Psoas muscle (tissue), 8 donors: ENCODE data around the gene ETS1. TPM values are rescaled to one million over a fixed set of nuclear protein-coding genes. Genes with fewer than 3 reads are reported as not detected.
A peak's percentile ranks its signal among the peaks of the same experiment; 100 is the strongest.

Source experiments
- ATAC-seq, 4 donors: fragments of 200-7000 bp; cut with Tn5 transposase; one replicate each; pipeline ENCODE4 v1.9.1; 2020; ENCODE audit warnings: moderate library complexity in 3 of 4, mild to moderate bottlenecking in 2 of 4
- DNase-seq, 2 donors: peaks; one replicate each; pipeline ENCODE4 v3.0.0-alpha.2; 2020
- H3K27ac ChIP-seq: fragments of 200-600 bp; one replicate; pipeline ENCODE4 v1.8.0; 2022
- H3K27me3 ChIP-seq, 3 donors: fragments of 200-600 bp in 1 of 3; one replicate each; pipeline versions ENCODE4 v1.6.1 to v1.8.0; 2013 to 2022; ENCODE audit warnings: low read length in 2 of 3, mild to moderate bottlenecking in 2 of 3, moderate library complexity in 1 of 3; ENCODE audit not compliant: insufficient read depth in 3 of 3
- H3K36me3 ChIP-seq, 2 donors: fragments of 200-600 bp in 1 of 2; one replicate each; pipeline versions ENCODE4 v1.6.1 to v1.8.0; 2013 to 2022; ENCODE audit warnings: low read depth in 1 of 2, mild to moderate bottlenecking in 1 of 2, moderate library complexity in 1 of 2; ENCODE audit not compliant: insufficient read depth in 1 of 2
- H3K4me1 ChIP-seq: fragments of 200-600 bp; one replicate; pipeline ENCODE4 v1.8.0; 2022
- H3K4me3 ChIP-seq: fragments of 200-600 bp; one replicate; pipeline ENCODE4 v1.8.0; 2022; ENCODE audit warnings: mild to moderate bottlenecking
- H3K9me3 ChIP-seq: fragments of 200-600 bp; one replicate; pipeline ENCODE4 v1.8.0; 2022
- CTCF ChIP-seq: fragments of 200-600 bp; IDR thresholded peaks from one replicate; pipeline ENCODE4 v1.8.0; 2022; ENCODE audit warnings: antibody characterized with exemption
- WGBS, 3 donors: extraction: QIAGEN DNeasy Blood & Tissue Kit; methylation state at CpG; one replicate each; pipeline versions ENCODE4 v1.1.6 to v1.1.7; 2013; 5-methylcytosine and 5-hydroxymethylcytosine counted together
- intact Hi-C, 2 donors: fragments of 100-400 bp; cut with DNase I; formaldehyde crosslinking; loops; one replicate each; pipeline versions ENCODE4 v1.11.0 to v1.14.2; 2022
- polyA plus RNA-seq, 3 donors: library from polyadenylated mRNA; stranded (reverse); fragments of 200-250 nt; gene quantifications; one replicate each; pipeline ENCODE4 v1.2.3, GENCODE V29; 2013
- total RNA-seq, 4 donors: library from RNA; stranded (reverse); fragmentation: NEBNext Ultra II Directional in 2 of 4; extraction: Animal tissue kit (Norgen Biotek cat#: 25700) in 2 of 4; gene quantifications; one replicate each; pipeline versions ENCODE4 v1.2.1 to v1.2.4, GENCODE V29; 2021 to 2023
- donor health status: healthy with polysubstance abuse.
- donor health status: DM: no; HTN: no; CAD: no; lungs with moderate emphysema.
- donor health status: Bipolar disorder and iron deficiency.
- donor health status: healthy.
- donor health status: DM: yes; HTN: yes; CAD: no.
- donor health status: DM: no; HTN: no; CAD: no.
- donor health status: DM: no; HTN: no; CAD: no.
- donor health status: DM: yes; HTN: yes; CAD: no.

Gene ETS1
- total and polyA plus RNA-seq, 7 donors = 8.5 to 32.4 (median 19.3) TPM

GRCh38 chr11:128584253-128584652, 3.1 kb downstream of the ETS1 start:
- no peak overlapping the region for H3K27ac ChIP-seq
- no peak overlapping the region for H3K4me3 ChIP-seq
- H3K9me3 ChIP-seq = no peaks in the 10 kb centered on the region
- DNase-seq (no peak), ATAC-seq (no peak)
- peaks cover 0 to 10% (median 5%) of the 10 kb centered on the region in 3 donors for H3K27me3 ChIP-seq
- no peak for TF ChIP-seq CTCF
- H3K36me3 ChIP-seq = no peaks in the 10 kb centered on the region
- H3K4me1 ChIP-seq = peaks cover 29% of the 10 kb centered on the region
- WGBS, 3 donors = 81 to 86% (median 82%) methylated on average over 3 of the region's 3 CpGs
- intact Hi-C loops = no loop called here

- WGBS, 3 donors = 30 to 35% (median 31%) methylated on average over 8 of the region's 8 CpGs
- TF ChIP-seq CTCF = no peak
- Histone ChIP-seq H3K4me1 (peaks cover 29% of the 10 kb centered on the region), H3K36me3 (no peaks in the 10 kb centered on the region), H3K4me3 (no peak overlapping the region), H3K27ac (no peak overlapping the region), H3K9me3 (no peaks in the 10 kb centered on the region), H3K27me3 (peaks cover 0 to 10% (median 5%) of the 10 kb centered on the region in 3 donors)
- intact Hi-C loops = no loop called here
- ATAC-seq = peak; percentile 88 to 99 (median 96)
- peak; percentile 27 to 62 for DNase-seq
Measured at GRCh38 chr11:128582496-128583366, 4.6 kb downstream of the ETS1 start.

- ATAC-seq (no peak), DNase-seq (no peak)
- Histone ChIP-seq H3K27me3 (peaks cover 0 to 10% (median 5%) of the 10 kb centered on the region in 3 donors), H3K27ac (no peak overlapping the region), H3K4me3 (no peak overlapping the region), H3K9me3 (no peaks in the 10 kb centered on the region), H3K36me3 (no peaks in the 10 kb centered on the region), H3K4me1 (peaks cover 30% of the 10 kb centered on the region)
- no peak for TF ChIP-seq CTCF
- intact Hi-C loops = no loop called here
- 60 to 73% (median 66%) methylated on average over 7 of the region's 7 CpGs for WGBS, 3 donors
Measured at GRCh38 chr11:128581561-128582272, 5.6 kb downstream of the ETS1 start.

GRCh38 chr11:128580612-128581011, 6.7 kb downstream of the ETS1 start:
- peaks cover 36% of the 10 kb centered on the region for H3K4me1 ChIP-seq
- peaks cover 0 to 5% (median 0%) of the 10 kb centered on the region in 3 donors for H3K27me3 ChIP-seq
- H3K36me3 ChIP-seq = no peaks in the 10 kb centered on the region
- H3K4me3 ChIP-seq = no peak overlapping the region
- peak in 1 of 4 donors; percentile 34 for ATAC-seq
- H3K27ac ChIP-seq = peak overlapping the region; percentile 3
- no peaks in the 10 kb centered on the region for H3K9me3 ChIP-seq
- DNase-seq = no peak
- no peak for TF ChIP-seq CTCF
- intact Hi-C loops = no loop called here
- 46 to 57% (median 49%) methylated on average over 2 of the region's 2 CpGs for WGBS, 3 donors
